Measurements from ENCODE around the gene NKX1-2. TPM values are rescaled to one million over a fixed set of nuclear protein-coding genes. Genes with fewer than 3 reads are reported as not detected.

NKX1-2 gene
- total RNA-seq: not detected

DNA sequence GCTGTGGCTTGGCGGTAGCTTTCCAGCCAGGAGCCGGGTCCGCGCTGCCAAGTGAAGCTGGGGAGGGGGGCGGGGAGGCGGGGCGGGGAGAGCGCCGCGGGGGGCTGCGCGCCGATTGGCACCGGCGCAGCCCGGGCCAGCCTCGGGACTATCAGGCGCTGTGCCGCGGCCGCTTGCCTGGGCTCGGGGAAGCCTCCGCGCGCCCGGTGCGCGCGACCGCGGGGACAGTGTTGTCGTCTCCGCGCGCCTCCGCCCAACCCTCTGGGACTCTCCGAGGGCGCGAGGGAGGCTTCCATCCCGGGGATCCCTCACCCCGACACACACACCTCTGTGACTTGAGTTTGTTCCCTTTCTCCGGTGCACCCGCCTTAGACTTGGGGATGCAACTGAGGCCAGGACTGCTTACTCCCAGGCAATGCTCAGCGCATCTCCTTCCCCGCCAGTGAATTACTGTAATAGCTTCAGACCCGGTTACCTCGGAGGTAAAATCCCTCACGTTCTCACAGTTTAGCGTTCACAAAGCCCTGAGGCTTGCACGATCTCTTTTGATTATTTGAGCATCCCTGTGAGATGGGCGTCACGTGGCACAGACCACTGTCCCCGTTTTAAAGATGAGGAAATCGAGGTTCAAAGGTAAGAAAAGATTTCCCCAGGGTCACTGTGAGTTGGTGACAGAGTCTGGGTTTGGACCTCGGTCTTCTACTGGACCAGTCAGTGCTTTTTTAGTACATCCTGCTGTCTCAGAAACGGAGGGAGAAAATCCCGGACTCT lies at the start of gene NKX1-2:
Gene NKX1-2 (minus strand): TSS at position 24 of the 771 bp plus-strand sequence. CDS start 92 bp downstream, outside the sequence.
- Mint-ChIP-seq H3K27me3 (peaks cover 63 to 75% of the 10 kb centered on the region in 2 donors), H3K36me3 (no peaks in the 10 kb centered on the region), H3K9me3 (no peaks in the 10 kb centered on the region), H3K4me3 (no peak within 1 kb of the TSS), H3K4me1 (ENCODE audit: low read depth in 2 of 2) (peaks cover 7 to 14% of the 10 kb centered on the region in 2 donors), H3K27ac (no peak within 1 kb of the TSS)
- no peak for DNase-seq (ENCODE audit: low spot score)
- no peak for ATAC-seq

DNA sequence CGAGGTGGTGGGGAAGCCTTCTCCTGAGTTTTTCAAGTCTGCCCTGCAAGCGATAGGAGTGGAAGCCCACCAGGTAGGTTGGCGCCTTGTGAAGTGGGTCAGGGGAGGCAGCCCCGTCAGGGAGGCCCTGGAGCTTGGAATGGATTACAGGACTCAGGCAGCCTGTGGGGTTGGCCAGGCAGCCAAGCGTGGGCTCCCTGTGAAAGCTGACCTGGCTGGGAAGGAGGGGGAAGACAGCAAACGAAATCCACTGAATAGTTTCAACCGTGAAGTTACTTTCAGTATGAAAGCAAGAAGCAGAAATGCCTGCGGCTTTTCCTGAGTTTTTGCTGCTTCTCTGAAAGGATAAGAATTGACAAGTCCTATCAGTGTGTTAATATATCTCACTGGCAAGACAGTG lies 48.2 kb upstream of the NKX1-2 start:
- peaks cover 3 to 6% of the 10 kb centered on the region in 2 donors for H3K4me1 Mint-ChIP-seq (ENCODE audit: low read depth in 2 of 2)
- ATAC-seq (no peak), DNase-seq (ENCODE audit: low spot score) (no peak)
- H3K36me3 Mint-ChIP-seq: peaks cover 7% of the 10 kb centered on the region
- H3K4me3 Mint-ChIP-seq: no peak overlapping the region
- H3K9me3 Mint-ChIP-seq: peaks cover 4% of the 10 kb centered on the region
- no peak overlapping the region for H3K27ac Mint-ChIP-seq
- no peaks in the 10 kb centered on the region for H3K27me3 Mint-ChIP-seq

DNA sequence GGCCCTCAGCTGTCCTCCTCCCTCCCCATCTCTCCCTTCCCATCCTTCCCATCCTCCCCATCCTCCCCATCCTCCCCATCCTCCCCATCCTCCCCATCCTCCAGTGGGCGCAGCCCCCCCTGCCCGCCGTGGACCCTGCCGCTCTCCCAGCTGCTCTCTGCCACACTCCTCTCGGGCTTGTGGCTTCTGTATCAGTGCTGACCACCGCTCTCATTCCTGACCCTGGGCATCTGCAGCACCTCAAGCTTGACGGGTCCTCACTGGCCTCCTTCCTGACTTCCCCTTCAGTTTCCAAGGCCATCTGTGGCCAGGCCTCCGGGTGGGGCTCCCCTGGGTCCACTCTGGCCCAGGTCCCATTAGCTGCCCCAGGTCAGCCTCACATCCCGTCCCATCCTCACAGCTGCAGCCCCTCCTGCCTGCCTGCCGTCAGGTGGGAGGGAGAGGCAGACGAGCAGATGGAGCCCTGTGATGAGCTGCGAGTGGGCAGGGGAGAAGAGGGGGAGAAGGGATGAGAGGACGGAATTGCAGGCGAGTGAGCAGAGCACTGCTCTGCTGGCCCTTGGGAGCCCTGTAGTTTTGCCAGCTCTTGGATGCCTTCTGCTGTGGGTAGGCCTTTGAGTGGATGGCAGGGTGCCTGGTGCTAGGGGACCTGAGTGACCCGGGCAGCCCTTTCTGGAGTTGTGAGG lies 47.5 kb upstream of the NKX1-2 start:
- DNase-seq (ENCODE audit: low spot score): no peak
- no peak overlapping the region for H3K27ac Mint-ChIP-seq
- no peaks in the 10 kb centered on the region for H3K27me3 Mint-ChIP-seq
- H3K9me3 Mint-ChIP-seq: peaks cover 4% of the 10 kb centered on the region
- peaks cover 3 to 6% of the 10 kb centered on the region in 2 donors for H3K4me1 Mint-ChIP-seq (ENCODE audit: low read depth in 2 of 2)
- peaks cover 7% of the 10 kb centered on the region for H3K36me3 Mint-ChIP-seq
- H3K4me3 Mint-ChIP-seq: no peak overlapping the region
- ATAC-seq: no peak

DNA sequence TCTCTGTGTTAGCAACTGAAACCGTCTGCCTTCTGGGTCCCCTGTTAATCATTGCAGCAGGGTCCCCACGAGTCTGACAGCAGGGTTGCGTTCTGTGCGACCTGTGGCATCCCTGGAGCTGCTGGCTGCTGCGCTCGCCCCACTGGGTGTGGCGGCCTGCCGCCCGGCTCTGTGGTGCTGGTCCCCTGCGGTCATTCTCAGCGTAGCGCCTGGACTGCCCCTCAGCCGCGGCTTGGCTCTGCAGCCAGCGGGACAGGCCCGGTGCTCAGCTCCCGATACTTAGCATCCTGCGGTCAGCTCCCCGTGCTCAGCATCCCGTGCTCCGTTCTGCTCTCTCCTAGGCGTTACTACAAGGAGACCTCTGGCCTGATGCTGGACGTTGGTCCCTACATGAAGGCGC lies 46.8 kb upstream of the NKX1-2 start:
- ATAC-seq (no peak), DNase-seq (ENCODE audit: low spot score) (no peak)
- Mint-ChIP-seq H3K27me3 (no peaks in the 10 kb centered on the region), H3K9me3 (peaks cover 4% of the 10 kb centered on the region), H3K27ac (no peak overlapping the region), H3K36me3 (peaks cover 7% of the 10 kb centered on the region), H3K4me3 (no peak overlapping the region), H3K4me1 (ENCODE audit: low read depth in 2 of 2) (peaks cover 3 to 6% of the 10 kb centered on the region in 2 donors)

DNA sequence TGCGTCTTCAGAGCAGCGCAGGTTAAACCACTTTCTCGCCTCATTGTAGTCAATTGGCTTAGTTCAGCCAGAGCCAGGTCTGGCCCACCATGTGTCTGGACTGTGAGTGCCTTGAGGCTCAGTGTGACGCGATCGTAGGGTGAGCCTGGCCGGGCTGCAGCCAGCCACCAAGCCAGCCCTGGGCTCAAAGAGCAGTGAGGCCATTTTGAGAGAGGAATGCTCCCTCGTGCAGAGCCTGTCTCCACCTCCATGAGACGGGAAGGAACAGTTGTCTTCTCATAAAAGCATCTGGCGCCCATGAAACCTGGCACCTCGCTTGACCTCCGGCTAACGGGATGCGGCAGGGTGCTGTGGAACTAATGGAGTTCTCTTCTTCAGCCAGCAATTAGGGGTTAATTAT lies 46.3 kb upstream of the NKX1-2 start:
- Mint-ChIP-seq H3K27ac (no peak overlapping the region), H3K4me1 (ENCODE audit: low read depth in 2 of 2) (peaks cover 3 to 6% of the 10 kb centered on the region in 2 donors), H3K36me3 (peaks cover 7% of the 10 kb centered on the region), H3K9me3 (peaks cover 4% of the 10 kb centered on the region), H3K4me3 (no peak overlapping the region), H3K27me3 (no peaks in the 10 kb centered on the region)
- ATAC-seq: no peak
- no peak for DNase-seq (ENCODE audit: low spot score)

DNA sequence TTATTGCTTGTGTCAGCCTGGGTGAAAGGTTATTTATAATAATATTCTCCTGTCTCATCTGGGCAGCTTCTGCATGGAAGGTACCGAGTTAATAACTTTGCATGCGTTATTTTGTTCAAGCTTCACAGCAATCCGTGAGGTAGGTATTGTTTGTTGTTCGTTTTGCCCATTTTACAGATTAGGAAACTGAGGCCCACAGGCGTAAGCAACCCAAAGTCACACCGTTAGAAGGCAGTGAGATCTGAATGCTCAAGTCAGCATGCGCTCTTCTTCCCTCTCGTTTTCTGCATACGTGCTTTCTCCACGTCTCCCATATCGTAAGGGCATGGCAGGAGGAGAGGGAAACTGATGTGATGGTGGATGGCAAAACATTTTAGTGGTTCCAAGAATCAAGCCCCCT lies 45.9 kb upstream of the NKX1-2 start:
- no peak for DNase-seq (ENCODE audit: low spot score)
- Mint-ChIP-seq H3K27ac (no peak overlapping the region), H3K27me3 (no peaks in the 10 kb centered on the region), H3K36me3 (peaks cover 3% of the 10 kb centered on the region), H3K4me3 (no peak overlapping the region), H3K4me1 (ENCODE audit: low read depth in 2 of 2) (peaks cover 3% of the 10 kb centered on the region in 2 donors), H3K9me3 (peaks cover 1% of the 10 kb centered on the region)
- no peak for ATAC-seq

DNA sequence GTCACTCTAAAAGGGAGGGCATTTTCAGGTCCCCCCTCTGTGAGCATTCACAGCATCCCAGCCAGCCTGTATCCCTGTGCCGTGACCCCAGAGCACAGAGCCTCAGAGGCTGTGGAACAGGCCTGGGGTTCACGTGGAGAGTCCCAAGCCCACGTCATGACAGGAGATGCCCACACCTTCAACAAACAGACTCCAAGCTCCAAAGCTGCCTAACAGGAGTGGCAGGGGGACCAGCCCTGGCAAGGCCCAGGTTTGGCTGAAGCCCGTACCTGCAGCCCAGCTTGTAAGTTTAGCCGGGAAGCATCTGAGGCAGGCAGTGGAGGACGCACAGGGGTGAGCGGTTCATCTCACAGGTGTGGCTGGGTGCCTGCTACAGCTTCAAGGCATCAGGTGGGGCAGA lies 45.3 kb upstream of the NKX1-2 start:
- DNase-seq (ENCODE audit: low spot score): no peak
- Mint-ChIP-seq H3K36me3 (no peaks in the 10 kb centered on the region), H3K4me3 (no peak overlapping the region), H3K27ac (no peak overlapping the region), H3K27me3 (no peaks in the 10 kb centered on the region), H3K4me1 (ENCODE audit: low read depth in 2 of 2) (peaks cover 0 to 3% of the 10 kb centered on the region in 2 donors), H3K9me3 (no peaks in the 10 kb centered on the region)
- ATAC-seq: peak in 1 of 2 donors; percentile 14

DNA sequence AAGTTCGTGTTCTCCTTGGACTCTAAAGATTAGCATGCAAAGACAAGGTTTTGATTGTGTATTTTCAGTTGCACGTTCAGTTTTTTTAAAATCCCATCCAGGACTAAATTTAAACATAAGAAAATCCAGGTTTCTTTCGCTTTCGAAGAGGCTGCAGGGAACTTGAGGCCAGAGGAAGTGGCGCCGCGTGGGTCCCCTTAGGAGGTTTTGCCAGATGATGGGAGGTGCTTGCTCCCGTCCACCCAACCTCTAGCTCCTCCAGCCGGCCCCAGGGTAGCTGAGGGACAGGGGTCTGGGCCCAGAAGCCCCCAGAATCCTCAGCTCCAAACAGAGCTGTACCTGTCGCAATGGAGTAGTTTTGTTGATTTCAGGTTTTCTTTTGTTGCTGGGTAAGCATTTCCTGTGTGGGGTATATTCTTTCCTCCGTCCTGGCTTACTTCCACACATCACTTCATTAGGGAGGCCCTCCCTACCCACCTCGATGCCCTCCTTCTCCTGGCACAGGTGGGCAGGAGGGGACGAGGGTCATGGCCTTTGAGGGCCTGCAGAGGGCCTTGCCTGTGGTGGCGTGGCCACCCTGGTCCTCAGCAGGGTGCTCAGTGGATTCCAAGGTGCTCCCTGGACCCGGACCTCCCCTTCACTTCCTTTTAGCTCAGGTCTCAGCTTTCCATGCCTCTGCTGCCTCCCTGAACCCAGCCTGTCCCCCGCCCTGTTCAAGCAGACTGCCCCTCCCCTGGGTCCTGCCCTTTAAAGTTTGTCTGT lies 44.4 kb upstream of the NKX1-2 start:
- ATAC-seq (peak in 1 of 2 donors; percentile 25), DNase-seq (ENCODE audit: low spot score) (no peak)
- peak overlapping the region; percentile 58 for H3K4me3 Mint-ChIP-seq

DNA sequence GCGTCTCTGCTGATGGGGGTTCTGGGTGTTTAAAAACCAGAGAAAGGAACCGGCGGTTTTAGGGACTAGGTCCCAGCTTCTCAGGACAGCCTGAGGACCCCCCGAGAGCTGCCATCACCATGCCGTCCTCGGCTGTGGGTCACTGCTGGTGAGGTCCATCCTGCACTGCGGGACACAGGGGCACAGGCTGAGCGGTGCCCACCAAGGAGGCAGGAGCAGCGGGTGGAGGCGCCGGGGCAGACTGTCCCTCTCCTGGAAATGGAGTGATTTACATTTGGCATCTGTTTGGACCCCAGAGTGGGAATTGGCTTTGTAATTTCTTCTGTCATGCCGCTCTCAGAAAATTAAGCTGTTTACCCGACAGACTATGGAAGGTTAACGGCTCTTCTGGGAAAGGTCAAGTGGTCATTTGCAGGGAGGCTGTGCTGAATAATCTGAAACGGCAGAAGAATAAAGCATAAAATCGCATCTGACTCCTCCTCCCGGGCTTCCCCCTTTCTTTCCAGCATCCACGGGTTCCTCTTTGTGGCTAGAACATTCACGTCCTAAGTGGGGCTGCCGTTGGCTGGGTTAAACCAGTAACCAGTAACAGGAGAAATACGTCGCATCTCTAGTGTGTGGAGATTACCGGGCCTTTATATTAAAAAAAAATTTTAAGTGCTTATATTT lies 43.5 kb upstream of the NKX1-2 start:
- H3K4me1 Mint-ChIP-seq (ENCODE audit: low read depth in 2 of 2): peaks cover 0 to 3% of the 10 kb centered on the region in 2 donors
- H3K27me3 Mint-ChIP-seq: no peaks in the 10 kb centered on the region
- H3K9me3 Mint-ChIP-seq: no peaks in the 10 kb centered on the region
- peak overlapping the region in 1 of 2 donors; percentile 58 for H3K27ac Mint-ChIP-seq
- ATAC-seq: no peak
- no peak overlapping the region for H3K4me3 Mint-ChIP-seq
- no peaks in the 10 kb centered on the region for H3K36me3 Mint-ChIP-seq
- no peak for DNase-seq (ENCODE audit: low spot score)

More for the DNA sequence above, 44.4 kb upstream of the NKX1-2 start:
- Mint-ChIP-seq H3K27ac (peak overlapping the region in 1 of 2 donors; percentile 58), H3K9me3 (no peaks in the 10 kb centered on the region), H3K27me3 (no peaks in the 10 kb centered on the region), H3K4me1 (ENCODE audit: low read depth in 2 of 2) (peaks cover 0 to 3% of the 10 kb centered on the region in 2 donors), H3K36me3 (no peaks in the 10 kb centered on the region)

DNA sequence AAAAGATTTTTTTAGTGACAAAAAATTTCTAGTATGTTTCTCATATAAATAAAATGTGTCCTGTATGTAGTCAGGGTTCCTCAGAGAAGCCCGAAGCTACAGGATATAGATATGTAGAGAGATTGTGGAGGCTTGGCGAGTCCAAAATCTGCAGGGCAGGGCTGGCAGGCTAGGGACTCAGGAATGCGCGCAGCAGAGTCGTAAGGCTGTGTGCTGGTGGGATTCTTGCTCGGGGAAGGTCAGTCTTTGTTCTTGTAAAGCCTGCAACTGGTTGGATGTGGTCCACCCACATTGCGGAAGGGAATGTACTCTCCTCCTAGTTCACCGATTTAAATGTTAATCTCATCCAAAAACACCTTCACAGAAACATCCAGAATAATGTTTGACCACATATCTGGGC lies 42.4 kb upstream of the NKX1-2 start:
- H3K4me1 Mint-ChIP-seq (ENCODE audit: low read depth in 2 of 2): peaks cover 0 to 3% of the 10 kb centered on the region in 2 donors
- DNase-seq (ENCODE audit: low spot score) (no peak), ATAC-seq (no peak)
- no peak overlapping the region for H3K4me3 Mint-ChIP-seq
- no peaks in the 10 kb centered on the region for H3K9me3 Mint-ChIP-seq
- no peaks in the 10 kb centered on the region for H3K36me3 Mint-ChIP-seq
- H3K27me3 Mint-ChIP-seq: no peaks in the 10 kb centered on the region
- no peak overlapping the region for H3K27ac Mint-ChIP-seq

DNA sequence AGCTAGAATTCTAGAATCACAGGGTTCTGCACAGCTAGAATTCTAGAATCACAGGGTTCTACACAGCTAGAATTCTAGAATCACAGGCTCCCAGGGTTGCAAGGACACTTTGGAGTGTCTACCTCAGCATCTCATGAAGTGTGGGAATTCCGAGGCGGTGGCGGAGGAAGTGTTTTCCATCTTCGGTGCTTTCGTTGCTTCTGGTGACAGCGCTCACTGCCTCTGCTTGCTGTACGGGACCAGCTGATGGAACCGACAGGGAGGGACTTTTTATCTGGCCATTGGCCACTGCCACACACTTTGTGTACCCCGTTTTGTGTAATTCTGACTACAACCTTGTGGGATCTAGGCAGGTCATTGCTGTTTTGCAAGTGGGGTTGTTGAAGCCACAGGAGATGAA lies 41.3 kb upstream of the NKX1-2 start:
- H3K4me1 Mint-ChIP-seq (ENCODE audit: low read depth in 2 of 2): peaks cover 0 to 3% of the 10 kb centered on the region in 2 donors
- H3K27me3 Mint-ChIP-seq: no peaks in the 10 kb centered on the region
- DNase-seq (ENCODE audit: low spot score) (no peak), ATAC-seq (no peak)
- H3K27ac Mint-ChIP-seq: no peak overlapping the region
- H3K4me3 Mint-ChIP-seq: no peak overlapping the region
- H3K9me3 Mint-ChIP-seq: no peaks in the 10 kb centered on the region
- H3K36me3 Mint-ChIP-seq: no peaks in the 10 kb centered on the region

DNA sequence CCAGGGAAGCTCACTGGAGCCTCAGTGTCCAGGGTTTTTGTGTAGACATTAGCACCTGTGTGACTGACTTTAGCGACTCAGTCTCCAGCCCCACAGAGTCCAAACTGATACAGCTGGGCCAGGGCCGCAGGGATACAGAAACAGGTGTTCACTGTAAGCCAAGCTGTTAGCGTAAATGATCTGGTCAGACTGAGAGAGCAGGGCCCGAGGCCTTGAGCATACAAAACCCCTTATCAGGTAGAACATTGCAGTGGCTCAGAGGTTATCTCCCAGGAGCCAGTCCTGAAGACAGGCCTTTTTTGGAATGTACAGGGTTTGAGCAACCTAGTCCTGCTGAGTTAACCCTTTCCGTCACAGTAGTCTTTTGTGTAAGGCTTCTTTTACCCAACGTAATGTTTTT lies 36.8 kb upstream of the NKX1-2 start:
- ATAC-seq: no peak
- DNase-seq (ENCODE audit: low spot score): no peak
- H3K27ac Mint-ChIP-seq: no peak overlapping the region
- H3K4me1 Mint-ChIP-seq (ENCODE audit: low read depth in 2 of 2): peaks cover 0 to 2% of the 10 kb centered on the region in 2 donors
- no peaks in the 10 kb centered on the region for H3K27me3 Mint-ChIP-seq
- H3K4me3 Mint-ChIP-seq: no peak overlapping the region
- no peaks in the 10 kb centered on the region for H3K9me3 Mint-ChIP-seq
- no peaks in the 10 kb centered on the region for H3K36me3 Mint-ChIP-seq

DNA sequence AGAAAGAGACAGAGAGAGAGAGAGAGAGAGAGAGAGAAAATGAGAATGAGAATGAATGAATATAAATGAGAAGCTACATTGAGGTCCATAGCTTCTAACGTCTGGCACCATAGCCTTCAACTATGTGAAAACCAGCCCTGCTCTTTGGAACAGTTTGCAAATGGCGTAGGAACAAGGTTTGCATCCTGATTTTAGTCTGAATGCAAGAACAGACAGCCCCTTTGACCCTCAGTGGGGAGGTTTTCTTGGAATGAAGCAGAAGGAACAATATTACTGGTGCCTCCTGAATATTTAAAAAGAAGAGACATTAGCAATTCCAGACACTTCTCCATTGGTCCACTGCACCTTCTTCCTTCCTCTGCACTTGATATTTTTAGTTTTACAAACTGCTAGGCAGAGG lies 34.8 kb upstream of the NKX1-2 start:
- no peaks in the 10 kb centered on the region for H3K27me3 Mint-ChIP-seq
- H3K4me1 Mint-ChIP-seq (ENCODE audit: low read depth in 2 of 2): peaks cover 0 to 4% of the 10 kb centered on the region in 2 donors
- no peak overlapping the region for H3K27ac Mint-ChIP-seq
- H3K36me3 Mint-ChIP-seq: no peaks in the 10 kb centered on the region
- no peak for DNase-seq (ENCODE audit: low spot score)
- no peaks in the 10 kb centered on the region for H3K9me3 Mint-ChIP-seq
- H3K4me3 Mint-ChIP-seq: no peak overlapping the region
- ATAC-seq: no peak

All from natural killer cell treated with Interleukin-12 subunit alpha and Interleukin-12 subunit beta and Interleukin-15 and Interleukin-18, amount 100 ng/mL, for 72 hours (primary cell).